Activated CD8-positive, alpha-beta T cell treated with anti-CD3 and anti-CD28 coated beads for 36 hours (primary cell): Measurements from ENCODE around the gene GALR3. TPM values are rescaled to one million over a fixed set of nuclear protein-coding genes. Genes with fewer than 3 reads are reported as not detected.

Experiments used
- ATAC-seq: fragments of 200-7000 bp; cut with Tn5 transposase; one replicate; pipeline ENCODE4 v1.10.0; 2021; ENCODE audit warnings: mild to moderate bottlenecking, moderate library complexity
- CTCF ChIA-PET: fragments of 350-600 bp; sonication (Branson Sonifier 250); formaldehyde crosslinking; loops from one replicate; lab custom pipeline; 2021; ENCODE audit warnings: antibody characterized with exemption; lab: Charles Lee
- POLR2A ChIA-PET: fragments of 350-600 bp; sonication (Branson Sonifier 250); formaldehyde crosslinking; loops from one replicate; lab custom pipeline; 2021; ENCODE audit warnings: antibody characterized with exemption; lab: Charles Lee
- DNase-seq: peaks from one replicate; pipeline ENCODE4 v3.0.0-alpha.2; 2020
- H3K27ac Mint-ChIP-seq: one replicate; pipeline ENCODE4 v1.8.0; 2021; ENCODE audit warnings: mild to moderate bottlenecking, mixed read lengths
- H3K27me3 Mint-ChIP-seq: one replicate; pipeline ENCODE4 v1.8.0; 2021; ENCODE audit warnings: mixed read lengths
- H3K36me3 Mint-ChIP-seq: one replicate; pipeline ENCODE4 v1.8.0; 2021; ENCODE audit warnings: low read depth, mixed read lengths
- H3K4me1 Mint-ChIP-seq: one replicate; pipeline ENCODE4 v1.8.0; 2021; ENCODE audit warnings: low read depth, mixed read lengths
- H3K4me3 Mint-ChIP-seq: one replicate; pipeline ENCODE4 v1.8.0; 2021; ENCODE audit warnings: mild to moderate bottlenecking, moderate library complexity, mixed read lengths
- H3K9me3 Mint-ChIP-seq: one replicate; pipeline ENCODE4 v1.8.0; 2021; ENCODE audit warnings: mixed read lengths
- intact Hi-C: fragments of 100-400 bp; cut with micrococcal nuclease; formaldehyde crosslinking; loops from one replicate; pipeline ENCODE4 v1.10.0; 2022
- total RNA-seq, 2 experiments: library from RNA; stranded (reverse); gene quantifications; one replicate each; pipeline ENCODE4 v1.2.3, GENCODE V29; 2021
- TF ChIP-seq, protein P1 (sequence below): fragments of 200-600 bp; IDR thresholded peaks from one replicate; pipeline ENCODE4 v1.8.0; 2022; ENCODE audit warnings: antibody characterized with exemption, mild to moderate bottlenecking

Gene GALR3, protein sequence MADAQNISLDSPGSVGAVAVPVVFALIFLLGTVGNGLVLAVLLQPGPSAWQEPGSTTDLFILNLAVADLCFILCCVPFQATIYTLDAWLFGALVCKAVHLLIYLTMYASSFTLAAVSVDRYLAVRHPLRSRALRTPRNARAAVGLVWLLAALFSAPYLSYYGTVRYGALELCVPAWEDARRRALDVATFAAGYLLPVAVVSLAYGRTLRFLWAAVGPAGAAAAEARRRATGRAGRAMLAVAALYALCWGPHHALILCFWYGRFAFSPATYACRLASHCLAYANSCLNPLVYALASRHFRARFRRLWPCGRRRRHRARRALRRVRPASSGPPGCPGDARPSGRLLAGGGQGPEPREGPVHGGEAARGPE
- total RNA-seq, result not detected

DNA sequence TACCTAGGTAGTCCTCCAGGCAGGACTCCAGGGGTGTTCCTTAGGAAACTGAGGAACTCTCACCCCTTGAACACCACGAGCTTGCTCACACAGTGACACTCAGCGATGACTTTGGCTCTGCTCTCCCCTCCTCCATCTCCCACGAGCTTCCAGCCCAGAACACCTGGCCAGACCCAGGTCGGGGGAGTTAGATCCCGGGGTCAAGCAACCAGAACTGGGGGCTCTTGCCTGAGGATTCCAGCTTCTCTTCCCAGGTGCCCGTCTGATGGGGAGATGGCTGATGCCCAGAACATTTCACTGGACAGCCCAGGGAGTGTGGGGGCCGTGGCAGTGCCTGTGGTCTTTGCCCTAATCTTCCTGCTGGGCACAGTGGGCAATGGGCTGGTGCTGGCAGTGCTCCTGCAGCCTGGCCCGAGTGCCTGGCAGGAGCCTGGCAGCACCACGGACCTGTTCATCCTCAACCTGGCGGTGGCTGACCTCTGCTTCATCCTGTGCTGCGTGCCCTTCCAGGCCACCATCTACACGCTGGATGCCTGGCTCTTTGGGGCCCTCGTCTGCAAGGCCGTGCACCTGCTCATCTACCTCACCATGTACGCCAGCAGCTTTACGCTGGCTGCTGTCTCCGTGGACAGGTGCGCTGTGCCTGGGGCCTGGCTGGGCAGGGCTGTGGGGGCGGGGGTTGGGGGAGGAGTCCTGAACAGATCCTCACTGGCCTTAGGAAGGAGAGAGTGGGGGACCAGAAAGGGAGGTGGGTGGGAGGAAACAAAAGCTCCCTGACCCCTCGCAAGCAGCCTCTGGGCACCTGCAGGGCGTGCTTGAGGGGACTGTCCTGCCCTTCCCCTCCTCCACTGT lies at the start of gene GALR3:
Gene GALR3, plus strand, starts transcription at position 249 of the 852 bp plus-strand sequence. Its CDS starts 25 bp downstream, at position 274.
- TF ChIP-seq, protein P1, sequence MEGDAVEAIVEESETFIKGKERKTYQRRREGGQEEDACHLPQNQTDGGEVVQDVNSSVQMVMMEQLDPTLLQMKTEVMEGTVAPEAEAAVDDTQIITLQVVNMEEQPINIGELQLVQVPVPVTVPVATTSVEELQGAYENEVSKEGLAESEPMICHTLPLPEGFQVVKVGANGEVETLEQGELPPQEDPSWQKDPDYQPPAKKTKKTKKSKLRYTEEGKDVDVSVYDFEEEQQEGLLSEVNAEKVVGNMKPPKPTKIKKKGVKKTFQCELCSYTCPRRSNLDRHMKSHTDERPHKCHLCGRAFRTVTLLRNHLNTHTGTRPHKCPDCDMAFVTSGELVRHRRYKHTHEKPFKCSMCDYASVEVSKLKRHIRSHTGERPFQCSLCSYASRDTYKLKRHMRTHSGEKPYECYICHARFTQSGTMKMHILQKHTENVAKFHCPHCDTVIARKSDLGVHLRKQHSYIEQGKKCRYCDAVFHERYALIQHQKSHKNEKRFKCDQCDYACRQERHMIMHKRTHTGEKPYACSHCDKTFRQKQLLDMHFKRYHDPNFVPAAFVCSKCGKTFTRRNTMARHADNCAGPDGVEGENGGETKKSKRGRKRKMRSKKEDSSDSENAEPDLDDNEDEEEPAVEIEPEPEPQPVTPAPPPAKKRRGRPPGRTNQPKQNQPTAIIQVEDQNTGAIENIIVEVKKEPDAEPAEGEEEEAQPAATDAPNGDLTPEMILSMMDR, result no peak
- no peak within 1 kb of the TSS for H3K27ac Mint-ChIP-seq
- no peak for ATAC-seq
- peak within 1 kb of the TSS; percentile 43 for H3K4me3 Mint-ChIP-seq
- CTCF ChIA-PET, result interaction anchor here (1.0 to 1.4 kb wide), 2 partner anchors 13 to 147 kb away, joined by 3 read pairs; no protein-coding TSS in a partner anchor
- peaks cover 28% of the 10 kb centered on the region for H3K27me3 Mint-ChIP-seq
- no peak for DNase-seq
- POLR2A ChIA-PET, result no interaction called here
- H3K36me3 Mint-ChIP-seq, result peaks cover 2% of the 10 kb centered on the region
- H3K9me3 Mint-ChIP-seq, result no peaks in the 10 kb centered on the region
- intact Hi-C loops, result no loop called here
- peaks cover 3% of the 10 kb centered on the region for H3K4me1 Mint-ChIP-seq

DNA sequence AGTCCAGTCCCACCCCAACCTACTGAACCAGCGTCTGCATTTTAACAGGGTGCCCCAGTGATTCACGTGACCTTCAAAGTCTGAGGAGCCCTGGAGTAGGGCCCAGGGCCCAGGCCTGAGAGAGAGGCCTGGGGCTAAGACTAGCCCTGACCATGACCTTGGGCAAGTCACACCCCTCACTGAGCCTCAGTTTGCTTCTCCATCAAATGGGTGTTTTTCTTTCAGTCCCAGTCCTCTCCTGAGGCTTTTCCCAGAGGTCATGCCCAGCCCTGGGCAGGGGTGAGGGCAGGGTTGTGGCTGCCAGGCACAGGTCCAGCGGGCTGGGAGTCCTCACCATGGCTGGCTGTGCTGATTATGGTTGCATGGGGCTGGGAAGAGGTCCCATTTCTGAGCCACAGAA lies 48.5 kb upstream of the GALR3 start:
- no peaks in the 10 kb centered on the region for H3K27me3 Mint-ChIP-seq
- DNase-seq (no peak), ATAC-seq (no peak)
- no peaks in the 10 kb centered on the region for H3K36me3 Mint-ChIP-seq
- H3K4me3 Mint-ChIP-seq, result no peak overlapping the region
- CTCF ChIA-PET, result no interaction called here
- no peaks in the 10 kb centered on the region for H3K4me1 Mint-ChIP-seq
- POLR2A ChIA-PET, result no interaction called here
- TF ChIP-seq, protein P1, result no peak
- no peaks in the 10 kb centered on the region for H3K9me3 Mint-ChIP-seq
- intact Hi-C loops, result no loop called here
- H3K27ac Mint-ChIP-seq, result no peak overlapping the region

DNA sequence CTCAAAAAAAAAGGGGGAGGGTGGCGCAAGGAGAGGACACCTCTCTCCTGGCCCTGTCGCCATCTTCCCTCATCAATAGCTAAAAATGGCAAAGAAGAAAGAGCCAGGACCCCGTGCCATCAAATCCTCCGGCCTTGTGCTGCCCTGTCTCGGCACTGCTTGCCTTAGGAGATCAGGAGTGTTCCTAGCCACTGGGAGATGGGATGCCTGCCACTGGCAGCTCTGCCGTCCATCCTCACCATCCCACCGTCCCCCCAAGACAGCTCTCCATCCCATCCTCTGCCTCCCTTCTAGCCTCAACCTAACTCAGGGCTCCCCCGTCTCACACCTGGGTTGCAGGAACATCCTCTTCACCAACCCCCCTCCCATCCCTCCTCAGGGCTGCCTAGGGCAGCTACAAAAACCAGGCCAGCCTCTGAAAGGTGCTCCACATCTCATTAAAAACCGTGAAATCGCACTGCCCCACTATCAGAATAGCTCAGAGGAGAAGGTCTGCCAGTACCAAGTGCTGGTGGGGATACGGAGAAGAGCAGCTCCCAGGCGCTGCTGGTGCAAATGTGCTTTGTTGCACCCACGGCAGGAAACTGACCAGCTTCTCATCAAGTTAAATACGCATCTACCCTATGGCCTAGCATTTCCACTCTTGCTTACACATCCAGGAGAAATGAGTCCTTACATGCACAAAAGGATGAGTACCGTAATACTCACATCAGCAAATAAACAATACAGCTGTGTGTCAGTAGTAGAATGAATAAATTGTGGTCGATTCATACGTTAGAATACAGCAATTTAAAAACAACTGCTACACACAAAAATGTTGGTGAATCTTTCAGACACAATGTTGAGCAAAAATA lies 47.2 kb upstream of the GALR3 start:
- CTCF ChIA-PET, result interaction anchor here (1.0 kb wide), 1 partner anchor 41 kb away, joined by 3 read pairs; no protein-coding TSS in a partner anchor

DNA sequence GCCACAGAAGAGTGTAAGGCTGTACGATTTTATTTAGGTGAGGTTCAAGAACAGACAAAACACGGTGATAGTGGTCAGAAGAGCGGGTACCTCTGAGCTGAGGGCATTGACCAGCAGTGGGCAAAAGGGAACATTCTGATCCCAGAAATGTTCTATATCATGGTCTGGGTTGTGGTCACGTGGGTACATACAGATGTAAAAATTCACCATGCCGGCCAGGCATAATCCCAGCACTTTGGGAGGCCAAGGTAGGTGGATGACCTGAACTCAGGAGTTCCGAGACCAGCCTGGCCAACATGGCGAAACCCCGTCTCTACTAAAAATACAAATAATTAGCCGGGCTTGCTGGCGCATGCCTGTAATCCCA lies 46.6 kb upstream of the GALR3 start:
- no peak for DNase-seq
- intact Hi-C loops, result no loop called here
- H3K27ac Mint-ChIP-seq, result no peak overlapping the region
- POLR2A ChIA-PET, result interaction anchor here (0.8 kb wide), 1 partner anchor 79 kb away, joined by 3 read pairs; the partner anchor contains the start of gene TRIOBP
- H3K9me3 Mint-ChIP-seq, result no peaks in the 10 kb centered on the region
- H3K4me3 Mint-ChIP-seq, result no peak overlapping the region
- no peak for ATAC-seq
- H3K4me1 Mint-ChIP-seq, result no peaks in the 10 kb centered on the region
- CTCF ChIA-PET, result interaction anchor here (1.0 kb wide), 2 partner anchors 41 to 87 kb away, joined by 3 read pairs; no protein-coding TSS in a partner anchor
- no peaks in the 10 kb centered on the region for H3K27me3 Mint-ChIP-seq
- TF ChIP-seq, protein P1, result no peak
- H3K36me3 Mint-ChIP-seq, result no peaks in the 10 kb centered on the region

More for the DNA sequence above, 47.2 kb upstream of the GALR3 start:
- H3K27ac Mint-ChIP-seq, result no peak overlapping the region
- no peaks in the 10 kb centered on the region for H3K27me3 Mint-ChIP-seq
- TF ChIP-seq, protein P1, result no peak
- DNase-seq (no peak), ATAC-seq (no peak)
- H3K4me1 Mint-ChIP-seq, result no peaks in the 10 kb centered on the region
- H3K4me3 Mint-ChIP-seq, result no peak overlapping the region
- intact Hi-C loops, result no loop called here
- POLR2A ChIA-PET, result interaction anchor here (0.8 kb wide), 1 partner anchor 79 kb away, joined by 3 read pairs; the partner anchor contains the start of gene TRIOBP
- H3K36me3 Mint-ChIP-seq, result no peaks in the 10 kb centered on the region
- no peaks in the 10 kb centered on the region for H3K9me3 Mint-ChIP-seq
